ENCODE measurements around the gene WNT3.

GRCh38 chr17:46770439-46770817 is 48.1 kb downstream of the WNT3 start:
- TF ChIP-seq CTCF (conservative IDR thresholded peaks at IDR 0.05; ENCODE audit: low read length): no peak
- no peak for TF ChIP-seq EZH2phosphoT487 (IDR thresholded peaks at IDR 0.05; ENCODE audit: borderline replicate concordance, low read depth, low read length)
